Endothelial cell of umbilical vein (primary cell): ENCODE data around the gene PZP. TPM values are rescaled to one million over a fixed set of nuclear protein-coding genes. Genes with fewer than 3 reads are reported as not detected.

Experiments
- BruUV-seq: library from RNA; stranded (reverse); fragments of 400-500 nt; replicated peaks from 2 replicates; lab custom pipeline; 2021; lab: Mats Ljungman, UMichigan
- CTCF ChIA-PET: fragments of 300-600, 350-600 bp; sonication (Branson Sonifier 250); formaldehyde crosslinking; loops from one replicate; lab custom pipeline; 2021; ENCODE audit warnings: antibody characterized with exemption, inconsistent platforms; lab: Charles Lee
- POLR2A ChIA-PET: fragments of 300-600, 350-600 bp; sonication (Branson Sonifier 250); formaldehyde crosslinking; loops from one replicate; lab custom pipeline; 2021; ENCODE audit warnings: antibody characterized with exemption, inconsistent platforms; lab: Charles Lee
- DNase-seq: peaks from one replicate; pipeline ENCODE4 v3.0.0-alpha.2; 2011; ENCODE audit warnings: low read depth, low spot score
- FAIRE-seq: peaks from 2 replicates; lab custom pipeline; 2011; peaks lifted over from hg19 to GRCh38; lab: Jason Lieb, UNC
- H2AFZ ChIP-seq: 2 replicates; pipeline ENCODE4 v1.6.0; 2012; ENCODE audit warnings: low read depth, low read length, control low read depth, inconsistent platforms
- H3K27ac ChIP-seq: 2 replicates; pipeline ENCODE4 v1.5.1; 2011; ENCODE audit warnings: low read depth, mild to moderate bottlenecking, control low read depth, low read length, moderate library complexity; ENCODE audit not compliant: insufficient read depth
- H3K27me3 ChIP-seq, 2 experiments: 2 replicates each; pipeline versions ENCODE4 v1.6.0 to v1.6.1; 2011; ENCODE audit warnings: low read length in 2 of 2, mixed read lengths in 1 of 2; ENCODE audit not compliant: control insufficient read depth in 2 of 2, insufficient read depth in 2 of 2
- H3K36me3 ChIP-seq, 2 experiments: 2 replicates in 1 of 2; 3 replicates in 1 of 2; pipeline ENCODE4 v1.5.1; 2011; ENCODE audit warnings: low read length in 2 of 2, mild to moderate bottlenecking in 1 of 2, moderate library complexity in 1 of 2; ENCODE audit not compliant: control insufficient read depth in 2 of 2, insufficient read depth in 2 of 2; ENCODE audit errors: extremely low read depth in 1 of 2
- H3K4me1 ChIP-seq: 3 replicates; pipeline ENCODE4 v1.5.1; 2011; ENCODE audit warnings: mild to moderate bottlenecking, low read length; ENCODE audit not compliant: control insufficient read depth, insufficient read depth; ENCODE audit errors: extremely low read depth
- H3K4me2 ChIP-seq: 2 replicates; pipeline ENCODE4 v1.6.1; 2011; ENCODE audit warnings: low read length, control low read depth, mixed read lengths; ENCODE audit not compliant: insufficient read depth
- H3K4me3 ChIP-seq, 3 experiments: fragments of 200-600 bp in 1 of 3; sonication (generic), shearing (Covaris generic) in 1 of 3; replicated peaks in 1 of 3; 2 replicates each; pipeline ENCODE4 v1.5.1; 2011 to 2016; ENCODE audit warnings: control low read depth in 3 of 3, low read length in 3 of 3, mild to moderate bottlenecking in 2 of 3, inconsistent platforms in 1 of 3, low read depth in 1 of 3, moderate library complexity in 1 of 3; ENCODE audit not compliant: insufficient read depth in 1 of 3
- H3K79me2 ChIP-seq: 2 replicates; pipeline ENCODE4 v1.6.0; 2012; ENCODE audit warnings: low read length, inconsistent platforms; ENCODE audit not compliant: control insufficient read depth, insufficient read depth
- H3K9ac ChIP-seq: replicated peaks from 2 replicates; pipeline ENCODE3; 2011; ENCODE audit warnings: low read length, control low read depth; ENCODE audit not compliant: insufficient read depth; ENCODE audit errors: extremely low read depth
- H3K9me1 ChIP-seq: replicated peaks from 3 replicates; pipeline ENCODE4 v1.6.0; 2011; ENCODE audit warnings: mild to moderate bottlenecking, low read length; ENCODE audit not compliant: control insufficient read depth, insufficient read depth; ENCODE audit errors: extremely low read depth
- H3K9me3 ChIP-seq: replicated peaks from 2 replicates; pipeline ENCODE4 v1.5.1; 2012; ENCODE audit warnings: low read length, inconsistent platforms; ENCODE audit not compliant: control insufficient read depth, insufficient read depth
- H4K20me1 ChIP-seq: replicated peaks from 2 replicates; pipeline ENCODE3; 2011; ENCODE audit warnings: mild to moderate bottlenecking, low read length; ENCODE audit not compliant: control insufficient read depth, insufficient read depth; ENCODE audit errors: extremely low read depth
- CTCF ChIP-seq, 2 donors: IDR thresholded peaks; 1 replicate in 1 of 2; 2 replicates in 1 of 2; pipeline ENCODE4 v1.5.1; 2011; ENCODE audit warnings: low read length in 2 of 2, mild to moderate bottlenecking in 2 of 2, moderate library complexity in 2 of 2, control low read depth in 1 of 2, inconsistent platforms in 1 of 2, low read depth in 1 of 2; ENCODE audit not compliant: insufficient read depth in 1 of 2; ENCODE audit errors: extremely low read depth in 1 of 2
- EZH2 ChIP-seq: IDR thresholded peaks from 2 replicates; pipeline ENCODE4 v1.6.1; 2012; ENCODE audit warnings: borderline replicate concordance, low read depth, mild to moderate bottlenecking, moderate library complexity, low read length, inconsistent platforms; ENCODE audit not compliant: severe bottlenecking
- FOS ChIP-seq: IDR thresholded peaks from 2 replicates; pipeline ENCODE4 v1.6.1; 2011; ENCODE audit warnings: mild to moderate bottlenecking, low read length, moderate library complexity, borderline replicate concordance; ENCODE audit not compliant: insufficient read depth
- GATA2 ChIP-seq: IDR thresholded peaks from 2 replicates; pipeline ENCODE4 v1.7.0; 2011; ENCODE audit warnings: low read depth, mild to moderate bottlenecking, moderate library complexity, mixed read lengths, low read length; ENCODE audit not compliant: insufficient read length, insufficient read depth
- JUN ChIP-seq: IDR thresholded peaks from 2 replicates; pipeline ENCODE4 v1.6.1; 2011; ENCODE audit warnings: borderline replicate concordance, low read depth; ENCODE audit not compliant: insufficient read length, insufficient read depth
- MAX ChIP-seq: IDR thresholded peaks from 2 replicates; pipeline ENCODE4 v1.6.1; 2011; ENCODE audit not compliant: insufficient read depth, insufficient read length
- MYC ChIP-seq: IDR thresholded peaks from one replicate; pipeline ENCODE4 v1.6.1; 2011; ENCODE audit warnings: mild to moderate bottlenecking, low read depth, low read length
- POLR2A ChIP-seq: IDR thresholded peaks from 2 replicates; pipeline ENCODE4 v1.6.1; 2012; ENCODE audit warnings: low read depth, mild to moderate bottlenecking, control low read depth, low read length
- POLR2AphosphoS5 ChIP-seq: IDR thresholded peaks from 2 replicates; pipeline ENCODE4 v1.6.1; 2012; ENCODE audit warnings: low read depth, mild to moderate bottlenecking, control low read depth, low read length, moderate library complexity; ENCODE audit not compliant: insufficient read depth
- dilution Hi-C: fragments of 300-500 bp; cut with MboI; formaldehyde crosslinking; loops from one replicate; pipeline ENCODE4 v1.15.0; 2019; ENCODE audit warnings: low sequenced_read_pairs; ENCODE audit not compliant: extremely low pct_ligation_motif_present
- intact Hi-C: fragments of 100-400 bp; cut with micrococcal nuclease; formaldehyde crosslinking; loops from one replicate; pipeline ENCODE4 v1.10.0; 2022
- polyA plus RNA-seq, 4 experiments: library from polyadenylated mRNA; depleted of rRNA in 3 of 4; stranded (reverse) in 3 of 4; unstranded in 1 of 4; fragments of >200 nt; gene quantifications; 2 replicates each; pipeline versions ENCODE4 v1.2.1 to v1.2.3, GENCODE V29; 2011 to 2012; ENCODE audit warnings: missing spikeins in 1 of 4
- total RNA-seq: library from RNA; stranded (reverse); gene quantifications from 2 replicates; pipeline ENCODE4 v1.2.3, GENCODE V29; 2021

Gene PZP
- total and polyA plus RNA-seq, 2 donors (not counting 3 experiments of a cell fraction or from before 2014, with no cell fraction given): 0.73 to 0.84 TPM

- FAIRE-seq (no peak), DNase-seq (no peak)
- BruUV-seq: no TSS peak
- POLR2A ChIA-PET: no interaction called here
- Histone ChIP-seq H3K4me1 (no peaks in the 10 kb centered on the region), H3K9me3 (no peaks in the 10 kb centered on the region), H3K27me3 (peaks cover 2 to 3% of the 10 kb centered on the region in 2 experiments), H3K9me1 (no peaks in the 10 kb centered on the region), H3K9ac (no peak overlapping the region), H3K27ac (no peak overlapping the region), H2AFZ (no peak overlapping the region), H3K4me3 (no peak overlapping the region), H3K36me3 (no peaks in the 10 kb centered on the region), H3K79me2 (no peaks in the 10 kb centered on the region), H4K20me1 (no peaks in the 10 kb centered on the region), H3K4me2 (no peak overlapping the region)
- no peak for TF ChIP-seq POLR2A
- no peak for TF ChIP-seq GATA2
- TF ChIP-seq MAX: no peak
- no peak for TF ChIP-seq JUN
- no peak for TF ChIP-seq FOS
- no peak for TF ChIP-seq EZH2
- TF ChIP-seq MYC: no peak
- no peak for TF ChIP-seq POLR2AphosphoS5
- no peak for TF ChIP-seq CTCF (IDR thresholded peaks at IDR 0.05; ENCODE audit: extremely low read depth in 1 of 2, insufficient read depth in 1 of 2, low read depth in 1 of 2, low read length in 2 of 2)
- dilution Hi-C loops: no loop called here
- intact Hi-C loops: no loop called here
- CTCF ChIA-PET: no interaction called here
These were observed 76.1 kb downstream of the PZP start for GRCh38 chr12:9132008-9132535.
